Adrenal gland (tissue), 5 donors: ENCODE measurements around the gene BLCAP.

Experiments
- POLR2A ChIP-seq, 2 donors: fragments of 450-650 bp; IDR thresholded peaks; one replicate each; pipeline ENCODE4 v1.6.1; 2017; ENCODE audit warnings: antibody characterized with exemption in 2 of 2, mild to moderate bottlenecking in 2 of 2, moderate library complexity in 1 of 2
- TF ChIP-seq, protein P1 (sequence below), 6 experiments: fragments of 450-650 bp in 4 of 6; fragments of 200-600 bp in 2 of 6; sonication (generic) in 1 of 6; IDR thresholded peaks; 1 replicate in 5 of 6; 2 replicates in 1 of 6; pipeline versions ENCODE4 v1.5.1 to v1.8.0; 2016 to 2021; ENCODE audit warnings: antibody characterized with exemption in 6 of 6, mild to moderate bottlenecking in 2 of 6, moderate library complexity in 1 of 6
- donor health status: DM: no; HTN: no; CAD: no.

DNA sequence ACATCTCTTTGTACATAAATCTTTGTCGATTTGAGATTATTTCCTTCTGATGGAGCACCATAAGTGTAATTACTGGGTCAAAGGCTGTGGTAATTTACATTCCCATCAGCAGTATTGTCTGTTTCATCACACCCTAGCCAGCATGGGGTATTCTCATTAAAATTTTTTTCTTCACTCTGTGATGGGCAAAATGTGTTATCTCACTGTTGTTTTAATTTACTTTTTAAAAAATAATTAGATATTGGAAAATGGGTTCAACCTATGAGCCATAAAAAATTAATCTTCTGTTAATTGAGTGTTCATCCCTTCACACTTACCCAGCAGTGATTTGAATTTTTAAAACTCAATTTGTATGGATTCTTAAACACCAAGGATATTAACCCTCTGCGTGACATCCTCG, 50.6 kb downstream of the BLCAP start:
- TF ChIP-seq, protein P1, sequence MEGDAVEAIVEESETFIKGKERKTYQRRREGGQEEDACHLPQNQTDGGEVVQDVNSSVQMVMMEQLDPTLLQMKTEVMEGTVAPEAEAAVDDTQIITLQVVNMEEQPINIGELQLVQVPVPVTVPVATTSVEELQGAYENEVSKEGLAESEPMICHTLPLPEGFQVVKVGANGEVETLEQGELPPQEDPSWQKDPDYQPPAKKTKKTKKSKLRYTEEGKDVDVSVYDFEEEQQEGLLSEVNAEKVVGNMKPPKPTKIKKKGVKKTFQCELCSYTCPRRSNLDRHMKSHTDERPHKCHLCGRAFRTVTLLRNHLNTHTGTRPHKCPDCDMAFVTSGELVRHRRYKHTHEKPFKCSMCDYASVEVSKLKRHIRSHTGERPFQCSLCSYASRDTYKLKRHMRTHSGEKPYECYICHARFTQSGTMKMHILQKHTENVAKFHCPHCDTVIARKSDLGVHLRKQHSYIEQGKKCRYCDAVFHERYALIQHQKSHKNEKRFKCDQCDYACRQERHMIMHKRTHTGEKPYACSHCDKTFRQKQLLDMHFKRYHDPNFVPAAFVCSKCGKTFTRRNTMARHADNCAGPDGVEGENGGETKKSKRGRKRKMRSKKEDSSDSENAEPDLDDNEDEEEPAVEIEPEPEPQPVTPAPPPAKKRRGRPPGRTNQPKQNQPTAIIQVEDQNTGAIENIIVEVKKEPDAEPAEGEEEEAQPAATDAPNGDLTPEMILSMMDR (IDR thresholded peaks at IDR 0.05), result no peak
- no peak for TF ChIP-seq POLR2A (IDR thresholded peaks at IDR 0.05)
